ENCODE measurements around the gene ACHE.

DNA sequence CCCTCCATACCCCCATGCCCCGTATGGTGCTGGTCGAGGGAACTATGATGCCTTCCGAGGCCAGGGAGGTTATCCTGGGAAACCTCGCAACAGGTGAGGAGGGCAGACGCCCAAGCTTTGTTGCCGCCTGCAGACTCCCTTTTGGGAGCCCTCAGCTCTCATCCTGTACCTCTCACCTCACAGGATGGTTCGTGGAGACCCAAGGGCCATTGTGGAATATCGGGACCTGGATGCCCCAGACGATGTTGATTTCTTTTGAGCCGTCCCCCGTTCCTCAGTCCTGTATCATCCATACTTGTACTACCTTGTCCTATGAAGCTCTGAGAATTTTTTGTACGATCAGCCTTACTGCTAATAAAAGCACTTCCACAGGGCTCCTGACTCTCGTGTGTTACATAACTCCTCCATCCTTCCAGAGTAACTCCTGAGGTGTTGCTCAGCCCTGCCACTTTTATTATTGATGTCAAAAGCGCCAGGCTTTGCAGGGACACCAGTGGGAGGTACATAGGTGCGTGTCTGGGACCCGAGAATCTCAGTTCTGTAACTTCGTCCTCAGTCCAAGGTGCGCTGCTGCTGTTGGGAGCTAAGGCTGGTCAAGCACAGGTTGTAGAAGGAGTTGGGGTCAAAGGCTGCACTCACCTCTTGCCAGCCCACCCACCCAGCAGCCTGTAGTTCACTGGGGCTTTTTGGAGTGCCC lies 7.2 kb downstream of the ACHE start:
- no peak for TF ChIP-seq CHD4 (IDR thresholded peaks at IDR 0.05; ENCODE audit: borderline replicate concordance)
- TF ChIP-seq, protein P1, sequence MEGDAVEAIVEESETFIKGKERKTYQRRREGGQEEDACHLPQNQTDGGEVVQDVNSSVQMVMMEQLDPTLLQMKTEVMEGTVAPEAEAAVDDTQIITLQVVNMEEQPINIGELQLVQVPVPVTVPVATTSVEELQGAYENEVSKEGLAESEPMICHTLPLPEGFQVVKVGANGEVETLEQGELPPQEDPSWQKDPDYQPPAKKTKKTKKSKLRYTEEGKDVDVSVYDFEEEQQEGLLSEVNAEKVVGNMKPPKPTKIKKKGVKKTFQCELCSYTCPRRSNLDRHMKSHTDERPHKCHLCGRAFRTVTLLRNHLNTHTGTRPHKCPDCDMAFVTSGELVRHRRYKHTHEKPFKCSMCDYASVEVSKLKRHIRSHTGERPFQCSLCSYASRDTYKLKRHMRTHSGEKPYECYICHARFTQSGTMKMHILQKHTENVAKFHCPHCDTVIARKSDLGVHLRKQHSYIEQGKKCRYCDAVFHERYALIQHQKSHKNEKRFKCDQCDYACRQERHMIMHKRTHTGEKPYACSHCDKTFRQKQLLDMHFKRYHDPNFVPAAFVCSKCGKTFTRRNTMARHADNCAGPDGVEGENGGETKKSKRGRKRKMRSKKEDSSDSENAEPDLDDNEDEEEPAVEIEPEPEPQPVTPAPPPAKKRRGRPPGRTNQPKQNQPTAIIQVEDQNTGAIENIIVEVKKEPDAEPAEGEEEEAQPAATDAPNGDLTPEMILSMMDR (IDR thresholded peaks at IDR 0.05): no peak
- no peak for TF ChIP-seq EP300 (IDR thresholded peaks at IDR 0.05)
- TF ChIP-seq, protein P2, sequence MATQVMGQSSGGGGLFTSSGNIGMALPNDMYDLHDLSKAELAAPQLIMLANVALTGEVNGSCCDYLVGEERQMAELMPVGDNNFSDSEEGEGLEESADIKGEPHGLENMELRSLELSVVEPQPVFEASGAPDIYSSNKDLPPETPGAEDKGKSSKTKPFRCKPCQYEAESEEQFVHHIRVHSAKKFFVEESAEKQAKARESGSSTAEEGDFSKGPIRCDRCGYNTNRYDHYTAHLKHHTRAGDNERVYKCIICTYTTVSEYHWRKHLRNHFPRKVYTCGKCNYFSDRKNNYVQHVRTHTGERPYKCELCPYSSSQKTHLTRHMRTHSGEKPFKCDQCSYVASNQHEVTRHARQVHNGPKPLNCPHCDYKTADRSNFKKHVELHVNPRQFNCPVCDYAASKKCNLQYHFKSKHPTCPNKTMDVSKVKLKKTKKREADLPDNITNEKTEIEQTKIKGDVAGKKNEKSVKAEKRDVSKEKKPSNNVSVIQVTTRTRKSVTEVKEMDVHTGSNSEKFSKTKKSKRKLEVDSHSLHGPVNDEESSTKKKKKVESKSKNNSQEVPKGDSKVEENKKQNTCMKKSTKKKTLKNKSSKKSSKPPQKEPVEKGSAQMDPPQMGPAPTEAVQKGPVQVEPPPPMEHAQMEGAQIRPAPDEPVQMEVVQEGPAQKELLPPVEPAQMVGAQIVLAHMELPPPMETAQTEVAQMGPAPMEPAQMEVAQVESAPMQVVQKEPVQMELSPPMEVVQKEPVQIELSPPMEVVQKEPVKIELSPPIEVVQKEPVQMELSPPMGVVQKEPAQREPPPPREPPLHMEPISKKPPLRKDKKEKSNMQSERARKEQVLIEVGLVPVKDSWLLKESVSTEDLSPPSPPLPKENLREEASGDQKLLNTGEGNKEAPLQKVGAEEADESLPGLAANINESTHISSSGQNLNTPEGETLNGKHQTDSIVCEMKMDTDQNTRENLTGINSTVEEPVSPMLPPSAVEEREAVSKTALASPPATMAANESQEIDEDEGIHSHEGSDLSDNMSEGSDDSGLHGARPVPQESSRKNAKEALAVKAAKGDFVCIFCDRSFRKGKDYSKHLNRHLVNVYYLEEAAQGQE (IDR thresholded peaks at IDR 0.05): no peak
- TF ChIP-seq, protein P3, sequence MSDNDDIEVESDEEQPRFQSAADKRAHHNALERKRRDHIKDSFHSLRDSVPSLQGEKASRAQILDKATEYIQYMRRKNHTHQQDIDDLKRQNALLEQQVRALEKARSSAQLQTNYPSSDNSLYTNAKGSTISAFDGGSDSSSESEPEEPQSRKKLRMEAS (IDR thresholded peaks at IDR 0.05): no peak
- TF ChIP-seq, protein P4, sequence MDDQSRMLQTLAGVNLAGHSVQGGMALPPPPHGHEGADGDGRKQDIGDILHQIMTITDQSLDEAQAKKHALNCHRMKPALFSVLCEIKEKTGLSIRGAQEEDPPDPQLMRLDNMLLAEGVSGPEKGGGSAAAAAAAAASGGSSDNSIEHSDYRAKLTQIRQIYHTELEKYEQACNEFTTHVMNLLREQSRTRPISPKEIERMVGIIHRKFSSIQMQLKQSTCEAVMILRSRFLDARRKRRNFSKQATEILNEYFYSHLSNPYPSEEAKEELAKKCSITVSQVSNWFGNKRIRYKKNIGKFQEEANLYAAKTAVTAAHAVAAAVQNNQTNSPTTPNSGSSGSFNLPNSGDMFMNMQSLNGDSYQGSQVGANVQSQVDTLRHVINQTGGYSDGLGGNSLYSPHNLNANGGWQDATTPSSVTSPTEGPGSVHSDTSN (IDR thresholded peaks at IDR 0.05): no peak
- no peak for TF ChIP-seq MAFK (IDR thresholded peaks at IDR 0.05; ENCODE audit: partially characterized antibody)
- no peak for TF ChIP-seq EHMT2 (IDR thresholded peaks at IDR 0.05; ENCODE audit: low read depth)
- TF ChIP-seq POLR2A (IDR thresholded peaks at IDR 0.05; ENCODE audit: low read length): 0 out of 2 replicates have a peak, but pooled peaks have one; percentile 7
- TF ChIP-seq HOXA7 (CRISPR knock-in tag; IDR thresholded peaks at IDR 0.05): no peak
- TF ChIP-seq KDM5A (IDR thresholded peaks at IDR 0.05): no peak
- TF ChIP-seq, protein P5, sequence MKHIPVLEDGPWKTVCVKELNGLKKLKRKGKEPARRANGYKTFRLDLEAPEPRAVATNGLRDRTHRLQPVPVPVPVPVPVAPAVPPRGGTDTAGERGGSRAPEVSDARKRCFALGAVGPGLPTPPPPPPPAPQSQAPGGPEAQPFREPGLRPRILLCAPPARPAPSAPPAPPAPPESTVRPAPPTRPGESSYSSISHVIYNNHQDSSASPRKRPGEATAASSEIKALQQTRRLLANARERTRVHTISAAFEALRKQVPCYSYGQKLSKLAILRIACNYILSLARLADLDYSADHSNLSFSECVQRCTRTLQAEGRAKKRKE (CRISPR knock-in tag; IDR thresholded peaks at IDR 0.05; ENCODE audit: low read depth): no peak
